ENCODE data around the gene MR1.

Gene MR1

DNA sequence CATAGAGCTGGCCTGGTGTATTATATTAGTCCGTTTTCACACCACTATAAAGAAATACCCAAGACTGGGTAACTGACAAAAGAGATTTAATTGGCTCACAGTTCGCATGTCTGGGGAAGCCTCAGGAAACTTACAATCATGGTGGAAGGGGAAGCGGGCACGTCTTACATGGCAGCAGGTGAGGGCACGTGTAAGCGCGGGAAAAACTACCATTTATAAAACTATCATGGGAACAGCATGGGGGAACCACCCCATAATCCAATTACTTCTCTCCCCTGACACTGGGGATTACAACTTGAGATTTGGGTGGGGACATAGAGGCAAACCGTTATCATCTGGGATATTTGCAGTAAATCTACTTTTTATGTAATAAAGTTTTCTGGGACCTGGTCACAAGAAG lies 61.5 kb downstream of the MR1 start:
- in situ Hi-C loops (cut with MboI; ENCODE audit: low pct_unique_long_range_greater_than_20kb, low sequenced_read_pairs, unreplicated experiment) = no loop called here
- no peak for DNase-seq (ENCODE audit: low spot score)
- no peak for TF ChIP-seq CTCF (IDR thresholded peaks at IDR 0.05; ENCODE audit: extremely low read depth, insufficient read depth, missing control alignments)

DNA sequence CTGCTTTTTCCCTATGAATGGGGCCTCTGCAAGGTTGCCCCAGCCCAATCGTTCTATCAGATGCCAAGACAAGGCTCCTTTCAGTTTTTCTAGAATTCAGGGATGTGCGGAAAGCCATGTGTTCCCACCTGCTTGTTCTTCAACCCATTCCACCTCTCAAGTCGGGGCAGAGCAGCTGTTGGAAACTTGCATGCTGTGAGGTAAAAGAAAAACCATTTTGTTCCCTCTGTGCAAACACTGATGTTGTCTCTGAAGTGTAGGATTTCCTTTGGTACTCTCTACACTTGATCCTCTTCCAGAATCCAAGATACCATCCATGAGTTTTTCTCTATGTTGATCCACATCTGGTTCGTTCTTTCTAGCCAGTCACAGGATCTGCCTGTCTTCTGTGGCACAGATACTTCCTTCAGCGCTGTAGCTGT lies 62.0 kb downstream of the MR1 start:
- in situ Hi-C loops (cut with MboI; ENCODE audit: low pct_unique_long_range_greater_than_20kb, low sequenced_read_pairs, unreplicated experiment) = no loop called here
- DNase-seq (ENCODE audit: low spot score) = no peak
- TF ChIP-seq CTCF (IDR thresholded peaks at IDR 0.05; ENCODE audit: extremely low read depth, insufficient read depth, missing control alignments) = no peak

GRCh38 chr1:181097242-181097641 lies 63.5 kb downstream of the MR1 start:
- no peak for DNase-seq (ENCODE audit: low spot score)
- in situ Hi-C loops (cut with MboI; ENCODE audit: low pct_unique_long_range_greater_than_20kb, low sequenced_read_pairs, unreplicated experiment) = no loop called here
- no peak for TF ChIP-seq CTCF (IDR thresholded peaks at IDR 0.05; ENCODE audit: extremely low read depth, insufficient read depth, missing control alignments)

DNA sequence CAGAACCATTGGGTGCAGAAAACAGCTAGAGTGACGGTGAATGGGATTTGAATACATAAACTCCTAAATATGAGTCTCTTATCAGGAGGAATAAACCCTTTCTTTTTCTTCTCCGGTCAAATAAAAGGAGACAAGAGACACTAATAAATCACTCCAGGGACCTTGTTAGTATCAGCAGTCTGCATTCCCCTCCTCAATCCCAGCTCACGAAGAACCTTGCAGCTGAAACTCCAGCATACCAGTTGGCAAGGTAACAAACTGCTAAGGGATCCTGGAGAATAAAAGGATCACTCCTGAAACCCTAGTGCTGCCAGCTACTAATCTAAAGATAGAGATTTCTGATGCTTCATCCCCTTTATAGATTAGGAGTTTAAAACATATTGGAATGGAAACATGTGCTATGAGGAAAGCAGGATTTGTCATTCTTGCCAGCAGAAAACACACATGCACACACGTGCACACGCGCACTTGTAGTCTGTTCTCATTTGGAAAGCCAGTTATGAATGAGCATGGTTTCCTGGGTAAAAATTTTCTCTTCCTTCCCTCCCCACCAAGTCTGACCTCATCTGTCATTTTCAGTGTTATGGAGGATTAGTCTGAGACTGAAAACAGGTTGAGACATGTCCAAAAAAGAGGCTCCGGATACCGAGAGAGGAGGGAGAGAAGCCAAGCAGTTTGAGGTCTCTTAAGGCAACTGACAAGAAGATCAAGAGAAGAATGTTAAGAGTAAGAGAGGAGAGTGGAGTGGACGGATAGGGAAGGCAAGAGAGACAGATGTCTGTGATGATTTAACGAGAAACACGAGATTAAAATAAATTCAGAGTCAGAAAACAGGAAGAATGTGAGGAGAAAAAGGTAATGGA lies 65.6 kb downstream of the MR1 start:
- peak; percentile 61 for DNase-seq (ENCODE audit: low spot score)
- in situ Hi-C loops (cut with MboI; ENCODE audit: low pct_unique_long_range_greater_than_20kb, low sequenced_read_pairs, unreplicated experiment) = no loop called here
- no peak for TF ChIP-seq CTCF (IDR thresholded peaks at IDR 0.05; ENCODE audit: extremely low read depth, insufficient read depth, missing control alignments)

DNA sequence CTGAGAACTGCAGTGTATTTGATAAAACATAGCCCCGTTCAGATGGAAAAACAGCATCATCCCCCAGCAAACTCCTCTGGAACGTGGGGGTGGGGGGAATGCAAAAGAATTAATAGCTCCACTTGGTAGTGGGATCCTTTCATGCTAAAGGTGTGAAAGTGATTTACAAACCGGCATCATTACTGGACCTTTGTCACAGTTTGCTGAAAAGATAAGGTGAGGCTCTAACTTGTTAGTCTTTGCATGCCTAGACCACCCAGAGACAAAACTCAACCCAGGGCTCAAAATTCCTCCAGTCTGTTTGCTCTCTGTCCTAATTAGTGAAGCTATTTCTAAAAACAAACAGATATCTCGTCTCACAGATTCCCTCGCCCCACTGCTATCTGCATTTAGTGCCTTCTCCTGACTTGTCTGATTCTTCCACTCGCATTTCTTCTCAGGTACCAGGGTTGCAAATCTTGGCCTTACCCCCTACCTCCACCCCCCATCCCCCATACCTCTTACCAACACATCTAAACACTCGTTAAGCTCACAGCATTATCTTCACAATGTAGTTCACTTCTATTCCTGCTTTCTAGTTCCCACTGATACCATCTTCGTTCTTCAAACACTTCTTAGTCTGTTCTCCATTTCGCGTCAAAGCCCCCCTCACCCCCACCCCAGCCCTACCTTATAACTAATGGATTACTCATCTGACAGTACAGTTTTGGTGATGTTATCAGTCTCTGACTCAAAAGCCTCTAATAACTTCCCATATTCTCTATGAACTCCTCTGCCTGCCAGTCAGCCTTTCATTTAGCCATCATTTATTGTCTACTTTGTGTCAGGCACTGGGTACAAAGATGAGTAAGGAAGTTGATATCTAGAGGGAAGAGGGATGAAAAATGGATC lies 66.5 kb downstream of the MR1 start:
- peak; percentile 48 for DNase-seq (ENCODE audit: low spot score)
- in situ Hi-C loops (cut with MboI; ENCODE audit: low pct_unique_long_range_greater_than_20kb, low sequenced_read_pairs, unreplicated experiment) = no loop called here
- no peak for TF ChIP-seq CTCF (IDR thresholded peaks at IDR 0.05; ENCODE audit: extremely low read depth, insufficient read depth, missing control alignments)

DNA sequence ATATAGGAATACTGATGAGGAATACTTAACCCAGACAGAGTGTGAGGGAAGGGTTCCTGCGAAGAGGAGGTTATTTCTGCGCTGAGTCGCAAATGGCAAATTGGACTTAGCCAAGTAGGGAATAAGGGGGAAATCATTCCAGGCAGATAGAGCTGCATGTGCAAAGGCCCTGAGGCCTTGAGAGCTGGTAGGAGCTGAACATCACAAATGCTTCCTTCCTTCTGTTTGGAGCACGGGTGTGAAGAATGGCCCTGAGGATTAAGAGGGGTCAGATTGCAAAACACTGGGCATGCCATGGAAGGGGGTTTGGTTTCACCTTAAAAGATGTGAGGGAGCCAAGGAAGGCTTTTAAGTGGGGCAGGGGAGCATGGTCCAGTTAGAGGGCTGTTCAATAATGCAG lies 67.2 kb downstream of the MR1 start:
- DNase-seq (ENCODE audit: low spot score) = no peak
- in situ Hi-C loops (cut with MboI; ENCODE audit: low pct_unique_long_range_greater_than_20kb, low sequenced_read_pairs, unreplicated experiment) = no loop called here
- no peak for TF ChIP-seq CTCF (IDR thresholded peaks at IDR 0.05; ENCODE audit: extremely low read depth, insufficient read depth, missing control alignments)

All from GM13977 (cell line).